ENCODE data around the gene TADA3.

GRCh38 chr3:9747267-9747666, 45.0 kb downstream of the TADA3 start:
- TF ChIP-seq SIN3A (IDR thresholded peaks at IDR 0.05; ENCODE audit: borderline replicate concordance, insufficient read depth, low read length) (no peak), POLR2AphosphoS5 (IDR thresholded peaks at IDR 0.05; ENCODE audit: low read depth, low read length) (no peak), REST (IDR thresholded peaks at IDR 0.05; ENCODE audit: insufficient read depth in 1 of 2, low read depth in 2 of 2, low read length in 2 of 2) (no peak), FOXP2 (optimal IDR thresholded peaks at IDR 0.05; ENCODE audit: borderline replicate concordance, extremely low read depth, extremely low read length, insufficient read depth) (no peak)

Measured in PFSK-1 (cell line).